SK-N-SH (cell line): ENCODE measurements around the gene OR2L8. TPM values are rescaled to one million over a fixed set of nuclear protein-coding genes. Genes with fewer than 3 reads are reported as not detected.

Experiments used
- CTCF ChIA-PET: fragments of 300-600, 350-600 bp; formaldehyde crosslinking; extraction: SDS; loops from one replicate; lab custom pipeline; 2021; lab: Yijun Ruan, JAX
- POLR2A ChIA-PET: fragments of 350-600 bp; sonication (Branson Sonifier 250); formaldehyde crosslinking; extraction: SDS; loops from one replicate; lab custom pipeline; 2020; ENCODE audit warnings: antibody characterized with exemption, inconsistent platforms; lab: Yijun Ruan, JAX
- DNase-seq: peaks from one replicate; pipeline ENCODE4 v3.0.0; 2012
- H2AFZ ChIP-seq: fragments of 200-600 bp; sonication (generic); 2 replicates; pipeline ENCODE4 v1.8.1; 2016; ENCODE audit warnings: antibody characterized with exemption, mild to moderate bottlenecking, low read depth
- H3F3A ChIP-seq: fragments of 200-600 bp; sonication (generic); replicated peaks from 2 replicates; pipeline ENCODE3; 2016; ENCODE audit warnings: antibody characterized with exemption, mild to moderate bottlenecking; ENCODE audit not compliant: insufficient read depth
- H3K27ac ChIP-seq, 2 experiments: fragments of 200-500 bp in 1 of 2; fragments of 200-600 bp in 1 of 2; sonication (Bioruptor generic) in 1 of 2; sonication (generic), shearing (Covaris generic) in 1 of 2; 2 replicates each; pipeline versions ENCODE4 v1.5.1 to v1.6.1; 2014 to 2016; ENCODE audit warnings: low read depth in 2 of 2, inconsistent platforms in 1 of 2, low read length in 1 of 2, mild to moderate bottlenecking in 1 of 2, mixed read lengths in 1 of 2
- H3K27me3 ChIP-seq: fragments of 200-600 bp; sonication (generic), shearing (Covaris generic); 2 replicates; pipeline ENCODE4 v1.6.1; 2016; ENCODE audit warnings: mixed run types; ENCODE audit not compliant: insufficient read depth
- H3K36me3 ChIP-seq, 2 experiments: fragments of 200-500 bp in 1 of 2; fragments of 200-600 bp in 1 of 2; sonication (Bioruptor generic) in 1 of 2; sonication (generic) in 1 of 2; replicated peaks in 1 of 2; 2 replicates each; pipeline versions ENCODE3 to v1.5.1; 2014 to 2016; ENCODE audit warnings: low read length in 1 of 2, mild to moderate bottlenecking in 1 of 2; ENCODE audit not compliant: insufficient read depth in 2 of 2, control insufficient read depth in 1 of 2
- H3K4me1 ChIP-seq, 2 experiments: fragments of 200-500 bp in 1 of 2; fragments of 200-600 bp in 1 of 2; sonication (Bioruptor generic) in 1 of 2; sonication (generic), shearing (Covaris generic) in 1 of 2; 2 replicates each; pipeline versions ENCODE4 v1.5.1 to v1.6.1; 2014 to 2016; ENCODE audit warnings: low read depth in 1 of 2, low read length in 1 of 2, mixed run types in 1 of 2; ENCODE audit not compliant: insufficient read depth in 2 of 2, control insufficient read depth in 1 of 2
- H3K4me2 ChIP-seq: fragments of 200-600 bp; sonication (generic), shearing (Covaris generic); 2 replicates; pipeline ENCODE4 v1.6.1; 2017; ENCODE audit warnings: mixed run types
- H3K4me3 ChIP-seq, 2 experiments: fragments of 200-500 bp in 1 of 2; fragments of 200-600 bp in 1 of 2; sonication (Bioruptor generic) in 1 of 2; sonication (generic), shearing (Covaris generic) in 1 of 2; 2 replicates each; pipeline versions ENCODE4 v1.5.1 to v1.8.1; 2014 to 2016; ENCODE audit warnings: low read depth in 2 of 2, inconsistent platforms in 1 of 2, low read length in 1 of 2, mild to moderate bottlenecking in 1 of 2, mixed read lengths in 1 of 2, moderate library complexity in 1 of 2
- H3K79me2 ChIP-seq: fragments of 200-600 bp; sonication (generic); 2 replicates; pipeline ENCODE4 v1.8.1; 2017; ENCODE audit warnings: mild to moderate bottlenecking; ENCODE audit not compliant: insufficient read depth
- H3K9ac ChIP-seq: fragments of 200-600 bp; sonication (generic); 2 replicates; pipeline ENCODE4 v1.6.1; 2017; ENCODE audit warnings: mixed run types
- H3K9me2 ChIP-seq: fragments of 200-600 bp; sonication (generic); 2 replicates; pipeline ENCODE4 v1.6.1; 2017; ENCODE audit warnings: mixed run types
- H3K9me3 ChIP-seq: fragments of 200-600 bp; sonication (generic); 2 replicates; pipeline ENCODE4 v1.6.1; 2017; ENCODE audit warnings: mixed run types, mild to moderate bottlenecking, moderate library complexity
- H4K20me1 ChIP-seq: fragments of 200-600 bp; sonication (generic); 2 replicates; pipeline ENCODE4 v1.6.1; 2017; ENCODE audit warnings: mild to moderate bottlenecking, mixed run types; ENCODE audit not compliant: insufficient read depth
- CTCF ChIP-seq: fragments of 200-600 bp; sonication (generic); IDR thresholded peaks from 2 replicates; pipeline ENCODE4 v1.6.1; 2017; ENCODE audit warnings: antibody characterized with exemption, mild to moderate bottlenecking, moderate library complexity
- EP300 ChIP-seq, 2 experiments: IDR thresholded peaks; 2 replicates each; pipeline versions ENCODE4 v1.4.0 to v1.6.1; 2012; ENCODE audit warnings: borderline replicate concordance in 1 of 2, low read depth in 1 of 2, low read length in 1 of 2
- EZH2phosphoT487 ChIP-seq: fragments of 200-600 bp; sonication (generic); IDR thresholded peaks from 2 replicates; pipeline ENCODE4 v1.6.1; 2017; ENCODE audit warnings: low read depth, mixed run types, mild to moderate bottlenecking, antibody characterized with exemption, moderate library complexity, borderline replicate concordance
- FOXM1 ChIP-seq: IDR thresholded peaks from 2 replicates; pipeline ENCODE4 v1.4.0; 2012; ENCODE audit warnings: low read depth, mild to moderate bottlenecking
- GABPA ChIP-seq: IDR thresholded peaks from 2 replicates; pipeline ENCODE4 v1.4.0; 2012; ENCODE audit warnings: low read depth, mild to moderate bottlenecking
- GATA2 ChIP-seq: sonication (generic); formaldehyde crosslinking; IDR thresholded peaks from 2 replicates; pipeline ENCODE4 v1.5.0; 2020; ENCODE audit warnings: mild to moderate bottlenecking, missing genetic modification reagents
- JUND ChIP-seq: IDR thresholded peaks from 2 replicates; pipeline ENCODE4 v1.4.0; 2012
- MAX ChIP-seq: IDR thresholded peaks from 2 replicates; pipeline ENCODE4 v1.4.0; 2012; ENCODE audit warnings: low read depth
- MXI1 ChIP-seq: IDR thresholded peaks from 2 replicates; pipeline ENCODE4 v1.6.1; 2012; ENCODE audit warnings: mild to moderate bottlenecking, low read depth, low read length, improper control_type of control experiment
- NRF1 ChIP-seq: IDR thresholded peaks from 2 replicates; pipeline ENCODE4 v1.6.1; 2012; ENCODE audit warnings: low read depth, mild to moderate bottlenecking, low read length
- PBX3 ChIP-seq: IDR thresholded peaks from 2 replicates; pipeline ENCODE4; 2012
- RAD21 ChIP-seq: IDR thresholded peaks from 2 replicates; pipeline ENCODE4 v1.6.1; 2012; ENCODE audit warnings: mild to moderate bottlenecking, low read length
- REST ChIP-seq: IDR thresholded peaks from 2 replicates; pipeline ENCODE4 v1.6.1; 2012; ENCODE audit warnings: mild to moderate bottlenecking, low read depth, low read length, moderate library complexity
- RFX5 ChIP-seq: IDR thresholded peaks from 2 replicates; pipeline ENCODE4 v1.6.1; 2012; ENCODE audit warnings: mild to moderate bottlenecking, improper control_type of control experiment, low read length
- SMC3 ChIP-seq: IDR thresholded peaks from 2 replicates; pipeline ENCODE4 v1.6.1; 2012; ENCODE audit warnings: low read depth, low read length, improper control_type of control experiment
- TAF1 ChIP-seq: IDR thresholded peaks from 2 replicates; pipeline ENCODE4 v1.6.1; 2012; ENCODE audit warnings: low read depth, mild to moderate bottlenecking, low read length, moderate library complexity, borderline replicate concordance
- TCF12 ChIP-seq: IDR thresholded peaks from 2 replicates; pipeline ENCODE4 v1.4.0; 2012
- TEAD4 ChIP-seq: IDR thresholded peaks from 2 replicates; pipeline ENCODE4 v1.4.0; 2012; ENCODE audit warnings: mild to moderate bottlenecking, borderline replicate concordance; ENCODE audit not compliant: insufficient read depth
- USF1 ChIP-seq: IDR thresholded peaks from 2 replicates; pipeline ENCODE4 v1.4.0; 2012; ENCODE audit warnings: low read depth, borderline replicate concordance
- YY1 ChIP-seq: IDR thresholded peaks from 2 replicates; pipeline ENCODE4 v1.4.0; 2012; ENCODE audit warnings: low read depth, mild to moderate bottlenecking
- ZBTB33 ChIP-seq: IDR thresholded peaks from 2 replicates; pipeline ENCODE4 v1.4.0; 2012; ENCODE audit warnings: low read depth, borderline replicate concordance
- WGBS: methylation state at CpG from one replicate; pipeline ENCODE4 v1.1.6; 2017; ENCODE audit warnings: low lambda C conversion rate; 5-methylcytosine and 5-hydroxymethylcytosine counted together
- polyA plus RNA-seq, 3 experiments: library from polyadenylated mRNA; depleted of rRNA; stranded (reverse); fragments of >200 nt; gene quantifications; 2 replicates each; pipeline ENCODE4 v1.2.3, GENCODE V29; 2012

The OR2L8 gene
- polyA plus RNA-seq, 1 of the 3 experiments (the other 2 are of a cell fraction) = not detected

GRCh38 chr1:247919952-247920351 is 28.7 kb upstream of the OR2L8 start, which contains the start of gene OR2T8 (continued):
- TF ChIP-seq GATA2 (CRISPR knock-in tag) (no peak), FOXM1 (no peak), EZH2phosphoT487 (no peak), MXI1 (no peak), USF1 (no peak), YY1 (no peak), MAX (no peak), RFX5 (no peak), JUND (no peak)

GRCh38 chr1:247923941-247924340 is 24.7 kb upstream of the OR2L8 start:
- Histone ChIP-seq H3K36me3 (no peaks in the 10 kb centered on the region), H3K9me2 (no peaks in the 10 kb centered on the region), H3K4me3 (no peak overlapping the region), H3K9ac (no peak overlapping the region), H4K20me1 (no peaks in the 10 kb centered on the region), H3K9me3 (no peaks in the 10 kb centered on the region), H3K4me2 (no peak overlapping the region), H3K27me3 (peaks cover 6% of the 10 kb centered on the region; the same call in 1 of the 2 replicates), H3K27ac (no peak overlapping the region), H3F3A (no peaks in the 10 kb centered on the region), H2AFZ (no peak overlapping the region), H3K79me2 (no peaks in the 10 kb centered on the region), H3K4me1 (no peaks in the 10 kb centered on the region)
- no peak for DNase-seq
- ChIA-PET POLR2A (no interaction called here), CTCF (interaction anchor here (1.0 to 1.9 kb wide), 2 partner anchors 13 kb away, joined by 3 to 4 read pairs; no protein-coding TSS in a partner anchor)
- 1% methylated on average over 3 of the region's 3 CpGs for WGBS
- TF ChIP-seq EZH2phosphoT487 = no peak
- no peak for TF ChIP-seq JUND
- no peak for TF ChIP-seq SMC3
- no peak for TF ChIP-seq REST
- no peak for TF ChIP-seq ZBTB33
- TF ChIP-seq RFX5 = no peak
- TF ChIP-seq RAD21 = no peak
- no peak for TF ChIP-seq CTCF
- no peak for TF ChIP-seq TAF1
- TF ChIP-seq GABPA = no peak
- TF ChIP-seq EP300 (IDR thresholded peaks at IDR 0.05; ENCODE audit: borderline replicate concordance in 1 of 2, low read depth in 1 of 2, low read length in 1 of 2) = no peak
- TF ChIP-seq TCF12 = no peak
- no peak for TF ChIP-seq NRF1
- TF ChIP-seq PBX3 = no peak
- TF ChIP-seq YY1 = no peak
- TF ChIP-seq TEAD4 = no peak
- no peak for TF ChIP-seq USF1
- no peak for TF ChIP-seq GATA2 (CRISPR knock-in tag)
